Mucosa of descending colon (tissue), 3 donors: ENCODE results near the gene PAX8. TPM values are rescaled to one million over a fixed set of nuclear protein-coding genes. Genes with fewer than 3 reads are reported as not detected.

Experiments
- ATAC-seq: fragments of 200-7000 bp; cut with Tn5 transposase; one replicate; pipeline ENCODE4 v1.9.1; 2020; ENCODE audit warnings: mild to moderate bottlenecking, moderate library complexity
- DNase-seq, 3 donors: peaks; one replicate each; pipeline ENCODE4 v3.0.0-alpha.2; 2020
- H3K36me3 ChIP-seq: fragments of 200-600 bp; one replicate; pipeline ENCODE4 v1.8.0; 2021; ENCODE audit warnings: low read depth, mild to moderate bottlenecking
- H3K4me1 ChIP-seq: fragments of 200-600 bp; one replicate; pipeline ENCODE4 v1.8.0; 2021; ENCODE audit warnings: low read depth, mild to moderate bottlenecking
- H3K4me3 ChIP-seq: fragments of 200-600 bp; one replicate; pipeline ENCODE4 v1.8.0; 2021; ENCODE audit warnings: mild to moderate bottlenecking
- H3K9me3 ChIP-seq: fragments of 200-600 bp; one replicate; pipeline ENCODE4 v1.8.0; 2021; ENCODE audit warnings: mild to moderate bottlenecking
- intact Hi-C, 2 donors: fragments of 100-400 bp; cut with DNase I in 1 of 2; cut with micrococcal nuclease in 1 of 2; formaldehyde crosslinking; loops; one replicate each; pipeline versions ENCODE4 v1.11.0 to v1.11.1; 2022; cut with DNase I, micrococcal nuclease
- total RNA-seq, 3 donors: library from RNA; stranded (reverse); fragmentation: NEBNext Ultra II Directional in 2 of 3; extraction: Animal tissue kit (Norgen Biotek cat#: 25700) in 2 of 3; gene quantifications; one replicate each; pipeline versions ENCODE4 v1.2.1 to v1.2.4, GENCODE V29; 2021 to 2023
- TF ChIP-seq, protein P1 (sequence below): fragments of 200-600 bp; IDR thresholded peaks from one replicate; pipeline ENCODE4 v1.8.0; 2022; ENCODE audit warnings: antibody characterized with exemption, mild to moderate bottlenecking
- donor health status: DM: no; HTN: no; CAD: no; lungs with moderate emphysema.
- donor health status: DM: no; HTN: no; CAD: no.
- donor health status: DM: no; HTN: yes; CAD: no.

PAX8 gene
- total RNA-seq, 3 donors from 2014 or later = 0.82 to 6.2 (median 4.8) TPM

GRCh38 chr2:113216891-113217454, 61.7 kb downstream of the PAX8 start:
- no peaks in the 10 kb centered on the region for H3K36me3 ChIP-seq
- H3K4me1 ChIP-seq = peaks cover 24% of the 10 kb centered on the region

DNA sequence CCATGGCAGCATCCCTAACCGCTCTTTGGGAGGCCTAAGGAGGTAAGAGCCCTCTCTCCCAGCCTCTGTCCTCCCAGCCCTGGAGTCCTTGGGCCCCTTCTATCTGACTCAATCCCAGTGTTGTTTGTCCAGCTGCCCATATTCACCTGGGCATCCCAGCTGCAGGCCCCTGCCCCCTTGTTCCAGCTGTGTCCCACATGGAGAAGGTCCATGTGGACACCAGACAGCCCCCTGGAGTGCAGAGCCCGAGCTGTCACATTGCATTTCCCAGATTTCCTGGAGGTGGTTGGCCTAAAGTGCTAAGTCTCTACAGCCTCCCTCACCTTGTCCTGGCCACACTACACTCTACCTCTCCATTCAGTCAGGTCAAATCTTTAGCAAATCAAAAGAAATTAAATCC, 62.4 kb downstream of the PAX8 start:
- TF ChIP-seq, protein P1, sequence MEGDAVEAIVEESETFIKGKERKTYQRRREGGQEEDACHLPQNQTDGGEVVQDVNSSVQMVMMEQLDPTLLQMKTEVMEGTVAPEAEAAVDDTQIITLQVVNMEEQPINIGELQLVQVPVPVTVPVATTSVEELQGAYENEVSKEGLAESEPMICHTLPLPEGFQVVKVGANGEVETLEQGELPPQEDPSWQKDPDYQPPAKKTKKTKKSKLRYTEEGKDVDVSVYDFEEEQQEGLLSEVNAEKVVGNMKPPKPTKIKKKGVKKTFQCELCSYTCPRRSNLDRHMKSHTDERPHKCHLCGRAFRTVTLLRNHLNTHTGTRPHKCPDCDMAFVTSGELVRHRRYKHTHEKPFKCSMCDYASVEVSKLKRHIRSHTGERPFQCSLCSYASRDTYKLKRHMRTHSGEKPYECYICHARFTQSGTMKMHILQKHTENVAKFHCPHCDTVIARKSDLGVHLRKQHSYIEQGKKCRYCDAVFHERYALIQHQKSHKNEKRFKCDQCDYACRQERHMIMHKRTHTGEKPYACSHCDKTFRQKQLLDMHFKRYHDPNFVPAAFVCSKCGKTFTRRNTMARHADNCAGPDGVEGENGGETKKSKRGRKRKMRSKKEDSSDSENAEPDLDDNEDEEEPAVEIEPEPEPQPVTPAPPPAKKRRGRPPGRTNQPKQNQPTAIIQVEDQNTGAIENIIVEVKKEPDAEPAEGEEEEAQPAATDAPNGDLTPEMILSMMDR = no peak
- DNase-seq (no peak), ATAC-seq (no peak)
- no peaks in the 10 kb centered on the region for H3K36me3 ChIP-seq
- intact Hi-C loops = no loop called here
- H3K9me3 ChIP-seq = no peaks in the 10 kb centered on the region
- peaks cover 26% of the 10 kb centered on the region for H3K4me1 ChIP-seq
- no peak overlapping the region for H3K4me3 ChIP-seq

More at GRCh38 chr2:113216891-113217454, 61.7 kb downstream of the PAX8 start:
- no peak for DNase-seq
- H3K4me3 ChIP-seq = no peak overlapping the region
- intact Hi-C loops = no loop called here
- ATAC-seq = no peak
- no peaks in the 10 kb centered on the region for H3K9me3 ChIP-seq
- TF ChIP-seq, protein P1 = no peak

GRCh38 chr2:113215056-113215455, 63.7 kb downstream of the PAX8 start:
- no peaks in the 10 kb centered on the region for H3K9me3 ChIP-seq
- no peak overlapping the region for H3K4me3 ChIP-seq
- DNase-seq (peak in 1 of 3 donors; percentile 16), ATAC-seq (no peak)
- intact Hi-C loops = no loop called here
- H3K4me1 ChIP-seq = peaks cover 34% of the 10 kb centered on the region
- TF ChIP-seq, protein P1 = no peak
- H3K36me3 ChIP-seq = no peaks in the 10 kb centered on the region

DNA sequence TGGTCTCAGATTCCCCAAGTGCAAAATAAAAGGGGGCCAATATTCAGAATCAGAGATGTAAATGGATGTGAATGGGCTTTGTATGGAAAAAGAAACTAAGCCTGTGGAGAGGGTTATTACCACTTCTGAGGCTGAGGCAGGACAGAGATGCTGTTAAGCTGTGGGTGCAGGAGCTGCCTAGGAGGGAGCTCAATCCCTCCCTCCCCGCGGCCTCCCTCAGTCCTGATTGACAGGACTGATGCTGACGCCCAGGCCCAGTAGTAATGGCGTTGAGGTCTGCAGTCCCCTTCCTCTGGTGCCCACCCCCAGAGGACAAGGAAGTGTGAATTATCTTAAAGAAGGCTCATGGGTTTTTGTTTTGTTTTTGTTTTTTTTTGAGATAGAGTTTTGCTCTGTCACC, 64.6 kb downstream of the PAX8 start:
- ATAC-seq (no peak), DNase-seq (no peak)
- H3K4me1 ChIP-seq = peaks cover 29% of the 10 kb centered on the region
- TF ChIP-seq, protein P1 = no peak
- H3K36me3 ChIP-seq = no peaks in the 10 kb centered on the region
- no peak overlapping the region for H3K4me3 ChIP-seq
- H3K9me3 ChIP-seq = no peaks in the 10 kb centered on the region
- intact Hi-C loops = no loop called here

DNA sequence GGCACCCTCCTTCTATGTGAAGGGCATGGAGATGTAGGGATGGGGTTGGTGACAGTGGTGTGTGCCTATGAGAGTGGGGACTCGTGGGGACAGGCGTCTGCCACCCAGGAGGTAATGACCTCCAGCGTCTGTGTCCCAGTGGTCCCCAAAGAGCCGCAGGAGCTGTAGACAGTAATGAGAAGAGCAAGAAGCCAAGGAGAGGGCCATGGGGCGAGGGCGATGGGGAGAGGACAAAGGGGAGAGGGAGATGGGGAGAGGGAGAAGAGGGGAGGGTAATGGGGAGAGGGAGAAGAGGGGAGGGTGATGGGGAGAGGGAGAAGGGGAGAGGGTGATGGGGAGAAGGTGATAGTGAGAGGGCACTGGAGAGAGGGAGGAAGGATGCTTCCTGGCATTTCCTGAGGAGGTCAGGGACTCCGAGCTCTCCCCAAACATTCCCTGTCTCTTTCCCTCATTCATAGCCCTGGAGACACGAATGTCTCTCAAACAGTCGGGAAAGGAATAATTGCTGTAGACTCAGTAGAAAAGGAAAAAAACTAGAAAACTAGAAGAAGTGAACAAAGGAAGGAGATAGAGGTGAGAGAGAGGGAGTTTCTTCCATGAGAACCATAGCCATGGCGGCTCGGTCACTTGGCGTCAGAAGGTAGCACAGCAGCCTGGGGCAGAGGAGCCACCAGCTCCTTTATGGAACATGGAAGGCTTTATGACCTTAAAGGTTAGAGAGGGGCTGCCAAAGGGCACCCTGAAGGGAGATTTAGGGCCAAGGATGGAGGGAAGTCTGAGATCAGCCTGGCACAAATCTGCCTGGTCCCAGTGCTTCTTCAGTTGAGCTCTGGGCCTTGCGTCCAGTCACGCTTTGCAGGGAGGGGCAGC, 65.4 kb downstream of the PAX8 start:
- intact Hi-C loops = no loop called here
- H3K4me3 ChIP-seq = no peak overlapping the region
- DNase-seq (no peak), ATAC-seq (no peak)
- H3K36me3 ChIP-seq = no peaks in the 10 kb centered on the region
- no peaks in the 10 kb centered on the region for H3K9me3 ChIP-seq
- H3K4me1 ChIP-seq = peaks cover 25% of the 10 kb centered on the region
- TF ChIP-seq, protein P1 = no peak
